Measurements from ENCODE around the gene ABCC1.
"Not testable (repeated sequence)": the region's sequence is repeated elsewhere in the genome, so short reads cannot be mapped to it uniquely, and the experiment has no call there.

Gene ABCC1

GRCh38 chr16:15949210-15950160, at the start of gene ABCC1:
ABCC1 (plus strand) TSS chr16:15949616; CDS start chr16:15949752, 136 bp downstream.
- peak in 1 of 3 donors; percentile 43 for DNase-seq (ENCODE audit: low read depth in 3 of 3, low spot score in 1 of 3)

- DNase-seq (ENCODE audit: low read depth in 3 of 3, low spot score in 1 of 3): no peak
Observed at GRCh38 chr16:15900357-15900756, 49.1 kb upstream of the ABCC1 start.

- no peak for DNase-seq (ENCODE audit: low read depth in 3 of 3, low spot score in 1 of 3)
Observed at GRCh38 chr16:15900901-15901500, 48.4 kb upstream of the ABCC1 start.

- DNase-seq (ENCODE audit: low read depth in 3 of 3, low spot score in 1 of 3): no peak
Observed at GRCh38 chr16:15903960-15904359, 45.5 kb upstream of the ABCC1 start.

GRCh38 chr16:15906439-15906838, 43.0 kb upstream of the ABCC1 start:
- no peak for DNase-seq (ENCODE audit: low read depth in 3 of 3, low spot score in 1 of 3)

- DNase-seq (ENCODE audit: low read depth in 3 of 3, low spot score in 1 of 3): no peak
Observed at GRCh38 chr16:15907863-15908478, 41.4 kb upstream of the ABCC1 start.

- DNase-seq (ENCODE audit: low read depth in 3 of 3, low spot score in 1 of 3): no peak
Observed at GRCh38 chr16:15911198-15911597, 38.2 kb upstream of the ABCC1 start.

- DNase-seq (ENCODE audit: low read depth in 3 of 3, low spot score in 1 of 3): no peak
Observed at GRCh38 chr16:15913046-15913698, 36.2 kb upstream of the ABCC1 start.

- DNase-seq (ENCODE audit: low read depth in 3 of 3, low spot score in 1 of 3): no peak
Observed at GRCh38 chr16:15915555-15916081, 33.8 kb upstream of the ABCC1 start.

GRCh38 chr16:15916323-15916722, 33.1 kb upstream of the ABCC1 start:
- DNase-seq (ENCODE audit: low read depth in 3 of 3, low spot score in 1 of 3): no peak

- not testable (repeated sequence) for DNase-seq (ENCODE audit: low read depth in 3 of 3, low spot score in 1 of 3)
Observed at GRCh38 chr16:15918314-15918713, 31.1 kb upstream of the ABCC1 start.

GRCh38 chr16:15919331-15919730, 30.1 kb upstream of the ABCC1 start:
- DNase-seq (ENCODE audit: low read depth in 3 of 3, low spot score in 1 of 3): no peak

GRCh38 chr16:15924996-15925395, 24.4 kb upstream of the ABCC1 start:
- DNase-seq (ENCODE audit: low read depth in 3 of 3, low spot score in 1 of 3): no peak

GRCh38 chr16:15925631-15926030, 23.8 kb upstream of the ABCC1 start:
- DNase-seq (ENCODE audit: low read depth in 3 of 3, low spot score in 1 of 3): no peak

- no peak for DNase-seq (ENCODE audit: low read depth in 3 of 3, low spot score in 1 of 3)
Observed at GRCh38 chr16:15928261-15929104, 20.9 kb upstream of the ABCC1 start.

GRCh38 chr16:15932939-15933338, 16.5 kb upstream of the ABCC1 start:
- DNase-seq (ENCODE audit: low read depth in 3 of 3, low spot score in 1 of 3): no peak

GRCh38 chr16:15933781-15934180, 15.6 kb upstream of the ABCC1 start:
- no peak for DNase-seq (ENCODE audit: low read depth in 3 of 3, low spot score in 1 of 3)

GRCh38 chr16:15934991-15935390, 14.4 kb upstream of the ABCC1 start:
- DNase-seq (ENCODE audit: low read depth in 3 of 3, low spot score in 1 of 3): no peak

- DNase-seq (ENCODE audit: low read depth in 3 of 3, low spot score in 1 of 3): not testable (repeated sequence)
Observed at GRCh38 chr16:15936809-15937208, 12.6 kb upstream of the ABCC1 start.

All from stimulated activated CD4-positive, alpha-beta T cell treated with anti-CD3 and anti-CD28 coated beads, TNF-alpha, amount 100 ng/mL, for 1 hour (primary cell).